ENCODE data around the gene ZNF285. TPM values are rescaled to one million over a fixed set of nuclear protein-coding genes. Genes with fewer than 3 reads are reported as not detected.
"Not testable (repeated sequence)": the region's sequence is repeated elsewhere in the genome, so short reads cannot be mapped to it uniquely, and the experiment has no call there.

Gene ZNF285
- polyA plus RNA-seq (2012; ENCODE audit: insufficient read depth, insufficient read length, low read depth), result 2.1 TPM

DNA sequence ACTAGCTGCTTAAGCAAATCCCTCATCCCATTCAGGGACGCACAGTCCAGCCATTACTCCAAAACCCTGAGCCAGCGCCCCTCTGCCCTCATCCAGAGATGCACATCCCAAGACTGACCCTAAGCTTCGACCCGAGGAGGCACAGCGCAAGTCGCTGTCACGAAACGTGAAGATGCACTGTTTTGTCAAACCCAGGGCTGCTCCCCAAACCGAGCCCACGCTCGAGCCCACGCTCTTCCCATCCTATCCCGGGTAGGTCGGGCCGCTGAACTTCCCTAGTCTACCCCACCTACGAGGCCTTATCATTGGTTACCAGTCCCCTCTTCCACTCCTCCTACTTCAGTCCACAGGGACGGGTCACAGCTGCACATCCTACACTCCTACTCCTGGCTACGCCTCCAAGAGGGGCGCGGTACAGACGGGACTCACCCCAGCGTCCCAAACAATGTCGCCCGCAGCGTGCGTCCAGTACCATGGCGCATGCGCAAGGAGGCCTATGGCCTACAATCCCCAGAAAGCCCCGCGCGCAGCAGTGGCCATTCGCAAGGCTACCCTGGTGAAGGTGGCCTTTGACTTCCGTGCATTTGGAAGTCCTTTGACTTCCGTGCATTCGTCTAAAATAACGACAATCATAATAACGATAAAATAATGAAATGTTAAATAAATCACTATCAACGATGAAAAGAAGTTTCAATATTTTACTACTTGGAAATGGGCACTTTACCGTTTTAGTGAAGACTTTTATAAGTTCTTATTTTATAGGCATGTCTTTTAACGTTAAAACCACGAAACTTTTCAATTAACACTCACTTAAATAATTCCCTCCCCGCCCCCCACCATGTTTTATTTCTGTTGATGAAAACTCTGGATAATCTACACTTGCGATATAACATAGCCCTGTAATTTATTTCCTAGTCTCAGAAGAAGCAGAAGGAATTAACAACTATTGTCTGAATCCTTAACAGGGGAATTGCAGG is at the start of gene ZNF285:
Gene ZNF285, minus strand, starts transcription at position 470 of the 977 bp plus-strand sequence. CDS start 4,395 bp downstream, outside the sequence.
- Histone ChIP-seq H3K4me1 (no peaks in the 10 kb centered on the region), H3K4me3 (ENCODE audit: low read depth, low read length) (peak within 1 kb of the TSS; percentile 83), H3K9me3 (peaks cover 3% of the 10 kb centered on the region; the same call in 1 of the 2 replicates), H3K27me3 (no peaks in the 10 kb centered on the region), H3K36me3 (no peaks in the 10 kb centered on the region)
- peak; percentile 96 for DNase-seq
- TF ChIP-seq, protein P1, sequence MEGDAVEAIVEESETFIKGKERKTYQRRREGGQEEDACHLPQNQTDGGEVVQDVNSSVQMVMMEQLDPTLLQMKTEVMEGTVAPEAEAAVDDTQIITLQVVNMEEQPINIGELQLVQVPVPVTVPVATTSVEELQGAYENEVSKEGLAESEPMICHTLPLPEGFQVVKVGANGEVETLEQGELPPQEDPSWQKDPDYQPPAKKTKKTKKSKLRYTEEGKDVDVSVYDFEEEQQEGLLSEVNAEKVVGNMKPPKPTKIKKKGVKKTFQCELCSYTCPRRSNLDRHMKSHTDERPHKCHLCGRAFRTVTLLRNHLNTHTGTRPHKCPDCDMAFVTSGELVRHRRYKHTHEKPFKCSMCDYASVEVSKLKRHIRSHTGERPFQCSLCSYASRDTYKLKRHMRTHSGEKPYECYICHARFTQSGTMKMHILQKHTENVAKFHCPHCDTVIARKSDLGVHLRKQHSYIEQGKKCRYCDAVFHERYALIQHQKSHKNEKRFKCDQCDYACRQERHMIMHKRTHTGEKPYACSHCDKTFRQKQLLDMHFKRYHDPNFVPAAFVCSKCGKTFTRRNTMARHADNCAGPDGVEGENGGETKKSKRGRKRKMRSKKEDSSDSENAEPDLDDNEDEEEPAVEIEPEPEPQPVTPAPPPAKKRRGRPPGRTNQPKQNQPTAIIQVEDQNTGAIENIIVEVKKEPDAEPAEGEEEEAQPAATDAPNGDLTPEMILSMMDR (IDR thresholded peaks at IDR 0.05; ENCODE audit: low read depth, low read length), result no peak

DNA sequence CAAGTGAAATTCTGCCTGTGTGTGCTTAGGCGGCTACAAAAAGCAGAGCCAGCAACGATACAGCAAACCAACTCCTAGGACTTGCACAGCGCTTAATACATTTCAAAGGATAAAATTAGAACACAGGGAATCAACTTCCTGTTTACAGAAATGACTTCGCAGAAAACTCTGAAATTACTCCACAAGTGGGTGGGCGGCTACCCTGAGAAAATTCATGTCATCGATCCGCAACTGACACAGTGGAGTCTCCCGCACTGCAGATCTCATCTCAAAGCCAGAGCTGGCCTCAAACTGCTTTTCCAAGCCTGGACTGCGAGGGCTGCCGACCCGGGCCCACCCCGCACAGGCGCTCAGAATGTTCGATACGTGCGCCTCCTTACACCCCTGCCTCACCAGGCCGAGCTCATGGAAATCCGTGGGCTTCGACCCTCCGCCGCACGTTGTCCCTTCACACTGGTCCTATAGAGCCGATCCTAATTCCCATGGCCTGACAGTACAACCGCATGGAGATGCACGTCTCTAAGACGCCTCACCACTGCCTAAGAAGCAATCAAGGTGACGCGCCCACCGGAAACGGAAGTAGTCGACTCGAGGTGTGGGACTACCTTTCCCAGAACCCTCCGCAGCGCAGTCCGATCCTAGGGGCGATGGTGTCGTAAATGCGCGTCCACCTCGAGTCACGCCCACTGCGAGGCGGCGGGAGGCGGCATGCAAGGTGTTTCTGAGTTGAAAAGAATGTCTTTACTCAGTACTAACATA is 46.7 kb upstream of the ZNF285 start, which contains the start of gene ZNF229:
Gene ZNF229, minus strand, starts transcription at position 557 of the 759 bp plus-strand sequence. CDS start 5,625 bp downstream, outside the sequence.
- TF ChIP-seq, protein P1 (IDR thresholded peaks at IDR 0.05; ENCODE audit: low read depth, low read length), result no peak
- Histone ChIP-seq H3K4me1 (no peaks in the 10 kb centered on the region), H3K27me3 (peaks cover 4% of the 10 kb centered on the region; the same call in 1 of the 2 replicates), H3K36me3 (no peaks in the 10 kb centered on the region), H3K4me3 (ENCODE audit: low read depth, low read length) (peak within 1 kb of the TSS; percentile 87), H3K9me3 (no peaks in the 10 kb centered on the region)
- DNase-seq, result peak; percentile 91

GRCh38 chr19:44438441-44438840 is 37.0 kb upstream of the ZNF285 start:
- Histone ChIP-seq H3K36me3 (no peaks in the 10 kb centered on the region), H3K9me3 (no peaks in the 10 kb centered on the region; the same call in 1 of the 2 replicates), H3K27me3 (no peaks in the 10 kb centered on the region), H3K4me1 (no peaks in the 10 kb centered on the region), H3K4me3 (ENCODE audit: low read depth, low read length) (no peak overlapping the region)
- DNase-seq, result no peak
- TF ChIP-seq, protein P1 (IDR thresholded peaks at IDR 0.05; ENCODE audit: low read depth, low read length), result no peak

GRCh38 chr19:44435441-44435840 is 34.0 kb upstream of the ZNF285 start:
- H3K9me3 ChIP-seq, result no peaks in the 10 kb centered on the region; the same call in 1 of the 2 replicates
- DNase-seq, result no peak
- H3K27me3 ChIP-seq, result no peaks in the 10 kb centered on the region
- H3K36me3 ChIP-seq, result no peaks in the 10 kb centered on the region
- no peaks in the 10 kb centered on the region for H3K4me1 ChIP-seq
- TF ChIP-seq, protein P1 (IDR thresholded peaks at IDR 0.05; ENCODE audit: low read depth, low read length), result no peak
- H3K4me3 ChIP-seq (ENCODE audit: low read depth, low read length), result no peak overlapping the region

- Histone ChIP-seq H3K9me3 (peaks cover 8% of the 10 kb centered on the region), H3K36me3 (no peaks in the 10 kb centered on the region), H3K4me3 (ENCODE audit: low read depth, low read length) (no peak overlapping the region), H3K4me1 (no peaks in the 10 kb centered on the region), H3K27me3 (no peaks in the 10 kb centered on the region)
- TF ChIP-seq, protein P1 (IDR thresholded peaks at IDR 0.05; ENCODE audit: low read depth, low read length), result no peak
- DNase-seq, result no peak
These were observed 29.5 kb upstream of the ZNF285 start for GRCh38 chr19:44430956-44431355.

- not testable (repeated sequence) for DNase-seq; H3K4me1 ChIP-seq; H3K36me3 ChIP-seq; H3K9me3 ChIP-seq; H3K4me3 ChIP-seq (ENCODE audit: low read depth, low read length); H3K27me3 ChIP-seq
These were observed 14.1 kb upstream of the ZNF285 start for GRCh38 chr19:44415553-44415952.

- not testable (repeated sequence) for H3K4me1 ChIP-seq; H3K36me3 ChIP-seq; H3K27me3 ChIP-seq; H3K4me3 ChIP-seq (ENCODE audit: low read depth, low read length); H3K9me3 ChIP-seq; DNase-seq
These were observed 12.1 kb downstream of the ZNF285 start for GRCh38 chr19:44389268-44389667.

Data from BE2C (cell line).